ENCODE results near the gene EVC2. TPM values are rescaled to one million over a fixed set of nuclear protein-coding genes. Genes with fewer than 3 reads are reported as not detected.

EVC2 gene
- total RNA-seq, 1 experiment from 2014 or later = not detected

DNA sequence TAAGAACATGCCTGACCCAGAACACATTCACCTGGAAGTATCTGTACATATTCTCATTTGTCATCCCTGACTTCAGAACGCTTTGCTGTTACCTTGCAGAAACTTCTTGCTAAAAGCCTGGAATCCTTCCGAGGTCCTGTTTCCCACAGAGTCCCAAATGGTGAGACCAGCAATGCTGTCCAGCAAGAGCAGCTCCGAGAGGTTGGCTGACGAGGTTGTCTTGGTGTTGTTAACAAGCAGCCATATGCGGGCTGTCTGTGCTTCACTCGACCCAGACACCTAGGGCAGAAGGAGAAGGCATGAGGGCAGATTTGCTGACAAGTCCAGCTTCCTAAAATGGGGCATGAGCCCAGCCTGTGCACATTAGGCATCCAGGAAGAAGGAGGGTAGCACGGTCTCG lies 19.3 kb downstream of the EVC2 start:
- ATAC-seq (no peak), DNase-seq (ENCODE audit: low read depth, low spot score) (no peak)
- CTCF ChIA-PET = no interaction called here
- no TSS peak for BruUV-seq (replicated peaks)
- POLR2A ChIA-PET = no interaction called here
- intact Hi-C loops (cut with micrococcal nuclease; ENCODE audit: unreplicated experiment) (no loop called here), in situ Hi-C loops (cut with HindIII; ENCODE audit: low pct_unique_long_range_greater_than_20kb, low sequenced_read_pairs) (no loop called here)
- Histone ChIP-seq H3K9me3 (ENCODE audit: control insufficient read depth, insufficient read depth, low read depth, low read length) (no peaks in the 10 kb centered on the region), H3K27ac (ENCODE audit: low read length) (no peak overlapping the region), H3K4me3 (ENCODE audit: low read depth in 2 of 2, low read length in 2 of 2) (no peak overlapping the region), H3K36me3 (ENCODE audit: control insufficient read depth, insufficient read depth, low read length) (no peaks in the 10 kb centered on the region), H3K27me3 (ENCODE audit: control insufficient read depth, insufficient read depth, low read length) (no peaks in the 10 kb centered on the region), H3K4me1 (ENCODE audit: control insufficient read depth, insufficient read depth, low read length) (no peaks in the 10 kb centered on the region)
- no peak for TF ChIP-seq TCF7L2 (IDR thresholded peaks at IDR 0.05; ENCODE audit: low read depth, low read length)
- no peak for TF ChIP-seq POLR2AphosphoS5 (IDR thresholded peaks at IDR 0.05; ENCODE audit: low read depth, low read length)
- TF ChIP-seq, protein P1, sequence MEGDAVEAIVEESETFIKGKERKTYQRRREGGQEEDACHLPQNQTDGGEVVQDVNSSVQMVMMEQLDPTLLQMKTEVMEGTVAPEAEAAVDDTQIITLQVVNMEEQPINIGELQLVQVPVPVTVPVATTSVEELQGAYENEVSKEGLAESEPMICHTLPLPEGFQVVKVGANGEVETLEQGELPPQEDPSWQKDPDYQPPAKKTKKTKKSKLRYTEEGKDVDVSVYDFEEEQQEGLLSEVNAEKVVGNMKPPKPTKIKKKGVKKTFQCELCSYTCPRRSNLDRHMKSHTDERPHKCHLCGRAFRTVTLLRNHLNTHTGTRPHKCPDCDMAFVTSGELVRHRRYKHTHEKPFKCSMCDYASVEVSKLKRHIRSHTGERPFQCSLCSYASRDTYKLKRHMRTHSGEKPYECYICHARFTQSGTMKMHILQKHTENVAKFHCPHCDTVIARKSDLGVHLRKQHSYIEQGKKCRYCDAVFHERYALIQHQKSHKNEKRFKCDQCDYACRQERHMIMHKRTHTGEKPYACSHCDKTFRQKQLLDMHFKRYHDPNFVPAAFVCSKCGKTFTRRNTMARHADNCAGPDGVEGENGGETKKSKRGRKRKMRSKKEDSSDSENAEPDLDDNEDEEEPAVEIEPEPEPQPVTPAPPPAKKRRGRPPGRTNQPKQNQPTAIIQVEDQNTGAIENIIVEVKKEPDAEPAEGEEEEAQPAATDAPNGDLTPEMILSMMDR (IDR thresholded peaks at IDR 0.05) = no peak
- TF ChIP-seq, protein P2, sequence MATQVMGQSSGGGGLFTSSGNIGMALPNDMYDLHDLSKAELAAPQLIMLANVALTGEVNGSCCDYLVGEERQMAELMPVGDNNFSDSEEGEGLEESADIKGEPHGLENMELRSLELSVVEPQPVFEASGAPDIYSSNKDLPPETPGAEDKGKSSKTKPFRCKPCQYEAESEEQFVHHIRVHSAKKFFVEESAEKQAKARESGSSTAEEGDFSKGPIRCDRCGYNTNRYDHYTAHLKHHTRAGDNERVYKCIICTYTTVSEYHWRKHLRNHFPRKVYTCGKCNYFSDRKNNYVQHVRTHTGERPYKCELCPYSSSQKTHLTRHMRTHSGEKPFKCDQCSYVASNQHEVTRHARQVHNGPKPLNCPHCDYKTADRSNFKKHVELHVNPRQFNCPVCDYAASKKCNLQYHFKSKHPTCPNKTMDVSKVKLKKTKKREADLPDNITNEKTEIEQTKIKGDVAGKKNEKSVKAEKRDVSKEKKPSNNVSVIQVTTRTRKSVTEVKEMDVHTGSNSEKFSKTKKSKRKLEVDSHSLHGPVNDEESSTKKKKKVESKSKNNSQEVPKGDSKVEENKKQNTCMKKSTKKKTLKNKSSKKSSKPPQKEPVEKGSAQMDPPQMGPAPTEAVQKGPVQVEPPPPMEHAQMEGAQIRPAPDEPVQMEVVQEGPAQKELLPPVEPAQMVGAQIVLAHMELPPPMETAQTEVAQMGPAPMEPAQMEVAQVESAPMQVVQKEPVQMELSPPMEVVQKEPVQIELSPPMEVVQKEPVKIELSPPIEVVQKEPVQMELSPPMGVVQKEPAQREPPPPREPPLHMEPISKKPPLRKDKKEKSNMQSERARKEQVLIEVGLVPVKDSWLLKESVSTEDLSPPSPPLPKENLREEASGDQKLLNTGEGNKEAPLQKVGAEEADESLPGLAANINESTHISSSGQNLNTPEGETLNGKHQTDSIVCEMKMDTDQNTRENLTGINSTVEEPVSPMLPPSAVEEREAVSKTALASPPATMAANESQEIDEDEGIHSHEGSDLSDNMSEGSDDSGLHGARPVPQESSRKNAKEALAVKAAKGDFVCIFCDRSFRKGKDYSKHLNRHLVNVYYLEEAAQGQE (IDR thresholded peaks at IDR 0.05; ENCODE audit: insufficient read depth in 1 of 2, low read depth in 2 of 2, low read length in 1 of 2) = no peak
- no peak for TF ChIP-seq SIN3A (IDR thresholded peaks at IDR 0.05; ENCODE audit: borderline replicate concordance, insufficient read depth, low read depth, low read length)

DNA sequence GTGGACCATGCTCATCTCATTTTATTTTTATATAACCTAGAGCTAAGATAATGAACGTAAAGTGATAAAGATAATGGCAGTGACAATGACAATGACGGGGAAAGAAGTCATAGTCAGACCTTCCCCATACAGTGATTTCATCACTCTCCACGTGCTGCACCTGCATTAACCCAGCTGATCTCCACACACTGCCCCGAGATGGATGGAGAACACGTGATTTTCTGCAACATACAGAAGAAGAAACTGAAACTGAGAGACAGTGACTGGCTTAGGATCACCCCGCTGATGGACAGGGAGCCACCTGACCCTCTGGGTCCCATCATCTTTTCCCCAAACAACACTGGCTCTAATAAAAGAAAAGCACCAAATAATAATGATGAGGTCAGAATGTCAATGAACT lies 22.0 kb downstream of the EVC2 start:
- CTCF ChIA-PET = no interaction called here
- in situ Hi-C loops (cut with HindIII; ENCODE audit: low pct_unique_long_range_greater_than_20kb, low sequenced_read_pairs) (no loop called here), intact Hi-C loops (cut with micrococcal nuclease; ENCODE audit: unreplicated experiment) (no loop called here)
- TF ChIP-seq, protein P1 (IDR thresholded peaks at IDR 0.05) = no peak
- TF ChIP-seq SIN3A (IDR thresholded peaks at IDR 0.05; ENCODE audit: borderline replicate concordance, insufficient read depth, low read depth, low read length) (no peak), TCF7L2 (IDR thresholded peaks at IDR 0.05; ENCODE audit: low read depth, low read length) (no peak), POLR2AphosphoS5 (IDR thresholded peaks at IDR 0.05; ENCODE audit: low read depth, low read length) (no peak)
- TF ChIP-seq, protein P2 (IDR thresholded peaks at IDR 0.05; ENCODE audit: insufficient read depth in 1 of 2, low read depth in 2 of 2, low read length in 1 of 2) = no peak
- H3K4me1 ChIP-seq (ENCODE audit: control insufficient read depth, insufficient read depth, low read length) = no peaks in the 10 kb centered on the region
- no peaks in the 10 kb centered on the region for H3K27me3 ChIP-seq (ENCODE audit: control insufficient read depth, insufficient read depth, low read length)
- BruUV-seq (replicated peaks) = no TSS peak
- DNase-seq (ENCODE audit: low read depth, low spot score) = no peak
- POLR2A ChIA-PET = no interaction called here
- no peak for ATAC-seq
- no peaks in the 10 kb centered on the region for H3K36me3 ChIP-seq (ENCODE audit: control insufficient read depth, insufficient read depth, low read length)
- H3K9me3 ChIP-seq (ENCODE audit: control insufficient read depth, insufficient read depth, low read depth, low read length) = no peaks in the 10 kb centered on the region
- H3K27ac ChIP-seq (ENCODE audit: low read length) = no peak overlapping the region
- H3K4me3 ChIP-seq (ENCODE audit: low read depth in 2 of 2, low read length in 2 of 2) = no peak overlapping the region
